ENCODE measurements around the gene SLC12A8. TPM values are rescaled to one million over a fixed set of nuclear protein-coding genes. Genes with fewer than 3 reads are reported as not detected.

The SLC12A8 gene
- total RNA-seq, 4 donors from 2014 or later = 0.26 to 4.7 (median 0.58) TPM; not detected in 1

- Histone ChIP-seq H3K27me3 (no peaks in the 10 kb centered on the region), H3K4me1 (no peaks in the 10 kb centered on the region), H3K36me3 (no peaks in the 10 kb centered on the region), H3K9me3 (no peaks in the 10 kb centered on the region), H3K27ac (no peak overlapping the region), H3K4me3 (no peak overlapping the region)
- intact Hi-C loops (cut with DNase I; ENCODE audit: low total_unique reads) = no loop called here
- DNase-seq = no peak
- TF ChIP-seq CTCF (IDR thresholded peaks at IDR 0.05) (no peak), POLR2A (IDR thresholded peaks at IDR 0.05) (no peak)
These were observed 19.9 kb upstream of the SLC12A8 start for GRCh38 chr3:125232401-125232800.

GRCh38 chr3:125231895-125232294, 19.3 kb upstream of the SLC12A8 start:
- Histone ChIP-seq H3K4me3 (no peak overlapping the region), H3K4me1 (no peaks in the 10 kb centered on the region), H3K27ac (no peak overlapping the region), H3K9me3 (no peaks in the 10 kb centered on the region), H3K27me3 (no peaks in the 10 kb centered on the region), H3K36me3 (no peaks in the 10 kb centered on the region)
- TF ChIP-seq CTCF (IDR thresholded peaks at IDR 0.05) = no peak
- no peak for TF ChIP-seq POLR2A (IDR thresholded peaks at IDR 0.05)
- DNase-seq = no peak
- intact Hi-C loops (cut with DNase I; ENCODE audit: low total_unique reads) = no loop called here

GRCh38 chr3:125229707-125230106, 17.2 kb upstream of the SLC12A8 start:
- Histone ChIP-seq H3K27ac (no peak overlapping the region), H3K36me3 (no peaks in the 10 kb centered on the region), H3K27me3 (no peaks in the 10 kb centered on the region), H3K4me3 (no peak overlapping the region), H3K9me3 (no peaks in the 10 kb centered on the region), H3K4me1 (no peaks in the 10 kb centered on the region)
- no peak for TF ChIP-seq POLR2A (IDR thresholded peaks at IDR 0.05)
- TF ChIP-seq CTCF (IDR thresholded peaks at IDR 0.05) = no peak
- intact Hi-C loops (cut with DNase I; ENCODE audit: low total_unique reads) = no loop called here
- DNase-seq = no peak

- H3K4me3 ChIP-seq = no peak overlapping the region
- H3K4me1 ChIP-seq = no peaks in the 10 kb centered on the region
- no peak for DNase-seq
- H3K27me3 ChIP-seq = no peaks in the 10 kb centered on the region
- no peak for TF ChIP-seq CTCF (IDR thresholded peaks at IDR 0.05)
- H3K9me3 ChIP-seq = no peaks in the 10 kb centered on the region
- intact Hi-C loops (cut with DNase I; ENCODE audit: low total_unique reads) = no loop called here
- no peaks in the 10 kb centered on the region for H3K36me3 ChIP-seq
- no peak overlapping the region for H3K27ac ChIP-seq
These were observed 16.6 kb upstream of the SLC12A8 start for GRCh38 chr3:125229168-125229567.

GRCh38 chr3:125221831-125222230, 9.3 kb upstream of the SLC12A8 start:
- H3K4me1 ChIP-seq = no peaks in the 10 kb centered on the region
- intact Hi-C loops (cut with DNase I; ENCODE audit: low total_unique reads) = no loop called here
- H3K4me3 ChIP-seq = no peak overlapping the region
- no peaks in the 10 kb centered on the region for H3K27me3 ChIP-seq
- H3K9me3 ChIP-seq = no peaks in the 10 kb centered on the region
- H3K36me3 ChIP-seq = no peaks in the 10 kb centered on the region
- H3K27ac ChIP-seq = no peak overlapping the region
- DNase-seq = no peak
- TF ChIP-seq CTCF (IDR thresholded peaks at IDR 0.05) (no peak), POLR2A (IDR thresholded peaks at IDR 0.05) (no peak)
